ENCODE results near the gene WDR70. TPM values are rescaled to one million over a fixed set of nuclear protein-coding genes. Genes with fewer than 3 reads are reported as not detected.

The WDR70 gene
- total RNA-seq, 1 experiment from 2014 or later: 35.0 TPM

- no peak for TF ChIP-seq RELA (CRISPR knock-in tag; IDR thresholded peaks at IDR 0.05; ENCODE audit: borderline replicate concordance)
- no peak for TF ChIP-seq TP53 (CRISPR knock-in tag; IDR thresholded peaks at IDR 0.05)
These were observed 337.3 kb downstream of the WDR70 start (continued) for GRCh38 chr5:37716405-37716804.

DNA sequence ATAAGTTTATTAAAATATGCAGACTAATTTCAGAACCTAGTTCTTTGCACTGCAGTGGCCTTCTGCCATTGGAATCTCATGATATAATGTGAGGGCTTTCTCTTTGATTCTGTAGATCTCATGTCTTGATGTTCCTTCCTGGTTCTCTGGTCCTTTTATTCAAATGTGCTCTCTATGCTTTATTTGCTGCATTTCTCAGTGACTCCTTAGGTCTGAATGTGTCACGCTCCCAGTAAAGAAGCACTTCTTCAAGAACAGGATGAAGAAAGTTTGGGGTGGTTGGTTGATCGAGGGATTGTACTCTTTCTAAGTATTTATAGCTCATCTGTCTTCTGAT is 338.1 kb downstream of the WDR70 start:
- no peak overlapping the region for H3K4me3 Mint-ChIP-seq
- ATAC-seq (no peak), DNase-seq (ENCODE audit: low spot score) (no peak)
- no peaks in the 10 kb centered on the region for H3K36me3 Mint-ChIP-seq
- no peaks in the 10 kb centered on the region for H3K27me3 Mint-ChIP-seq (ENCODE audit: low read depth)
- H3K4me1 Mint-ChIP-seq: peaks cover 27% of the 10 kb centered on the region
- ChIA-PET POLR2A (interaction anchor here (0.6 kb wide), 1 partner anchor 49 kb away, joined by 4 read pairs; no protein-coding TSS in a partner anchor), CTCF (no interaction called here)
- H3K9me3 Mint-ChIP-seq: no peaks in the 10 kb centered on the region
- no peak overlapping the region for H3K27ac Mint-ChIP-seq
- TF ChIP-seq, protein P1, sequence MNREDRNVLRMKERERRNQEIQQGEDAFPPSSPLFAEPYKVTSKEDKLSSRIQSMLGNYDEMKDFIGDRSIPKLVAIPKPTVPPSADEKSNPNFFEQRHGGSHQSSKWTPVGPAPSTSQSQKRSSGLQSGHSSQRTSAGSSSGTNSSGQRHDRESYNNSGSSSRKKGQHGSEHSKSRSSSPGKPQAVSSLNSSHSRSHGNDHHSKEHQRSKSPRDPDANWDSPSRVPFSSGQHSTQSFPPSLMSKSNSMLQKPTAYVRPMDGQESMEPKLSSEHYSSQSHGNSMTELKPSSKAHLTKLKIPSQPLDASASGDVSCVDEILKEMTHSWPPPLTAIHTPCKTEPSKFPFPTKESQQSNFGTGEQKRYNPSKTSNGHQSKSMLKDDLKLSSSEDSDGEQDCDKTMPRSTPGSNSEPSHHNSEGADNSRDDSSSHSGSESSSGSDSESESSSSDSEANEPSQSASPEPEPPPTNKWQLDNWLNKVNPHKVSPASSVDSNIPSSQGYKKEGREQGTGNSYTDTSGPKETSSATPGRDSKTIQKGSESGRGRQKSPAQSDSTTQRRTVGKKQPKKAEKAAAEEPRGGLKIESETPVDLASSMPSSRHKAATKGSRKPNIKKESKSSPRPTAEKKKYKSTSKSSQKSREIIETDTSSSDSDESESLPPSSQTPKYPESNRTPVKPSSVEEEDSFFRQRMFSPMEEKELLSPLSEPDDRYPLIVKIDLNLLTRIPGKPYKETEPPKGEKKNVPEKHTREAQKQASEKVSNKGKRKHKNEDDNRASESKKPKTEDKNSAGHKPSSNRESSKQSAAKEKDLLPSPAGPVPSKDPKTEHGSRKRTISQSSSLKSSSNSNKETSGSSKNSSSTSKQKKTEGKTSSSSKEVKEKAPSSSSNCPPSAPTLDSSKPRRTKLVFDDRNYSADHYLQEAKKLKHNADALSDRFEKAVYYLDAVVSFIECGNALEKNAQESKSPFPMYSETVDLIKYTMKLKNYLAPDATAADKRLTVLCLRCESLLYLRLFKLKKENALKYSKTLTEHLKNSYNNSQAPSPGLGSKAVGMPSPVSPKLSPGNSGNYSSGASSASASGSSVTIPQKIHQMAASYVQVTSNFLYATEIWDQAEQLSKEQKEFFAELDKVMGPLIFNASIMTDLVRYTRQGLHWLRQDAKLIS (CRISPR knock-in tag; IDR thresholded peaks at IDR 0.05; ENCODE audit: borderline replicate concordance): no peak
- TF ChIP-seq, protein P2, sequence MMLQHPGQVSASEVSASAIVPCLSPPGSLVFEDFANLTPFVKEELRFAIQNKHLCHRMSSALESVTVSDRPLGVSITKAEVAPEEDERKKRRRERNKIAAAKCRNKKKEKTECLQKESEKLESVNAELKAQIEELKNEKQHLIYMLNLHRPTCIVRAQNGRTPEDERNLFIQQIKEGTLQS (CRISPR knock-in tag; conservative IDR thresholded peaks at IDR 0.05): no peak
- TF ChIP-seq RELA (CRISPR knock-in tag; IDR thresholded peaks at IDR 0.05; ENCODE audit: borderline replicate concordance): no peak
- TF ChIP-seq FOXK1 (CRISPR knock-in tag; IDR thresholded peaks at IDR 0.05): no peak
- TF ChIP-seq USF1 (CRISPR knock-in tag; IDR thresholded peaks at IDR 0.05): no peak
- TF ChIP-seq GTF2I (CRISPR knock-in tag; conservative IDR thresholded peaks at IDR 0.05): no peak

DNA sequence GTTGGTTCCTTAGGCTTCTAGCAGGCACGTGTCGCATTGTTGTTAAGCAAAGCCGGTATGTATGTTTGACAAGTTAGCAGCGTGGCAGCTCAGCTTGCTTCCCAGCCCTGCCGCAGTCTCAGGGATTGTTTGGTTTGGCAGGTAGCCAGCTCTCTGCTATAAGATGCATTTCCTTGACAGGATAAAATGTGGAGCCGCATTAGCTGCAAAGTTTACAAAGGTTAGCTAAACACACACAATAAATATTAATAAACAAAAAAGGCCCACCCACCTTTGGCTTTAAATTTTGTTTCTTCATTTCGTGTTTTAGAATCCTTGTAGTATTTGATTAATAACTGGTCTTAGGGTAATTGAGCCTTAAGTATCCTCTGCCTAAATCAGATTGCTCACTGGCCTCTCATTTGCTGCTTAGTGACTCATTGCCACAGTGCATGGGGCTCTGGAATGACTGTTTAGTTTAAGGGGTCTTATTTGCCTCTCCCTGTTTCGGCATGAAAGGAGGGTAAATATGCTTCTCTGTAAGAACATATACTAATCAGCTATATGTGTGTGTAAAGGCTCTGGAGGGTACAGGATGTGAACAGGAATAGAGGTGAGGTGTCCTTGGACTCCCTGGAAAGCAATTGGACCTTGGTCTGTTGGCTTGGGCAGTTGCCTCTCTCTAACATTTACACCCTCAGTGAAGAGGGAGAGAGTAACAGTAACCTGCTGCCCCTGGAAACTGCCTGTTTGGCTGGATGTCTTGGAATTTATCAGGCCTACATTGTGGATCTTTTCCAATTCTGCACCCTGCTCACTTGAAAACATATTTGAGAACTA is 338.7 kb downstream of the WDR70 start:
- H3K36me3 Mint-ChIP-seq: no peaks in the 10 kb centered on the region
- ChIA-PET CTCF (no interaction called here), POLR2A (interaction anchor here (0.6 kb wide), 1 partner anchor 50 kb away, joined by 4 read pairs; no protein-coding TSS in a partner anchor)
- no peak overlapping the region for H3K27ac Mint-ChIP-seq
- DNase-seq (ENCODE audit: low spot score) (peak; percentile 21), ATAC-seq (peak; percentile 83)
- TF ChIP-seq RELA (CRISPR knock-in tag; IDR thresholded peaks at IDR 0.05; ENCODE audit: borderline replicate concordance) (no peak), GABPB1 (CRISPR knock-in tag; IDR thresholded peaks at IDR 0.05) (0 out of 2 replicates have a peak, but pooled peaks have one; percentile 3)
- H3K4me1 Mint-ChIP-seq: peaks cover 29% of the 10 kb centered on the region
- H3K9me3 Mint-ChIP-seq: no peaks in the 10 kb centered on the region
- no peaks in the 10 kb centered on the region for H3K27me3 Mint-ChIP-seq (ENCODE audit: low read depth)
- no peak overlapping the region for H3K4me3 Mint-ChIP-seq

DNA sequence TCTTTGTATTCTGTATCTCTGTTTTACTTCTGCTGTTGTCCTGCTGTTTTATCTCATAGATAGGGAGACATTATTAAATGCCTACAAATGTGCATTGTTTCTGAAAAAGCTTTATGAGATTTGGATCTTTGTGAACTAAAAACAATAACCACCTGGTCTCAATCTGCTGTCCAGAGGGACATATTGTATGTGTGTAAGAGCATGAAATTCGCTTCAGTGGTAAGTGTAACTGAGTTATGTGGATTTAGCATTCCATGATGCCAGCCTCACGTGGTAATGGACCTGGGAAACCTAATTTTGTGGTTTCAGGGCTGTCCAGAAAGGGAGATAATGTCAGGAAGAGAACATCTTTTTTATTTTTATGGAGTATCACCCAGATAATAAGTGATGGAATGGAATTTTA is 341.4 kb downstream of the WDR70 start:
- no peaks in the 10 kb centered on the region for H3K27me3 Mint-ChIP-seq (ENCODE audit: low read depth)
- no peaks in the 10 kb centered on the region for H3K9me3 Mint-ChIP-seq
- H3K27ac Mint-ChIP-seq: peak overlapping the region; percentile 34
- DNase-seq (ENCODE audit: low spot score): no peak
- H3K4me1 Mint-ChIP-seq: peaks cover 29% of the 10 kb centered on the region
- no peak overlapping the region for H3K4me3 Mint-ChIP-seq
- no peaks in the 10 kb centered on the region for H3K36me3 Mint-ChIP-seq
- no peak for ATAC-seq
- ChIA-PET POLR2A (no interaction called here), CTCF (interaction anchor here (1.1 kb wide), 1 partner anchor 308 kb away, joined by 4 read pairs; no protein-coding TSS in a partner anchor)
- TF ChIP-seq HMGXB4 (CRISPR knock-in tag; IDR thresholded peaks at IDR 0.05) (no peak), NFATC4 (CRISPR knock-in tag; IDR thresholded peaks at IDR 0.05) (no peak), ZNF281 (CRISPR knock-in tag; IDR thresholded peaks at IDR 0.05) (no peak), ARID4B (CRISPR knock-in tag; IDR thresholded peaks at IDR 0.05; ENCODE audit: borderline replicate concordance) (no peak)
- TF ChIP-seq, protein P3, sequence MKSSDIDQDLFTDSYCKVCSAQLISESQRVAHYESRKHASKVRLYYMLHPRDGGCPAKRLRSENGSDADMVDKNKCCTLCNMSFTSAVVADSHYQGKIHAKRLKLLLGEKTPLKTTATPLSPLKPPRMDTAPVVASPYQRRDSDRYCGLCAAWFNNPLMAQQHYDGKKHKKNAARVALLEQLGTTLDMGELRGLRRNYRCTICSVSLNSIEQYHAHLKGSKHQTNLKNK (CRISPR knock-in tag; IDR thresholded peaks at IDR 0.05): no peak

Data from WTC11 (cell line).